ENCODE results near the gene MYO10. TPM values are rescaled to one million over a fixed set of nuclear protein-coding genes. Genes with fewer than 3 reads are reported as not detected.
"Not testable (repeated sequence)": the region's sequence is repeated elsewhere in the genome, so short reads cannot be mapped to it uniquely, and the experiment has no call there.

MYO10 gene
- total RNA-seq, 2 experiments from 2014 or later: not detected

DNA sequence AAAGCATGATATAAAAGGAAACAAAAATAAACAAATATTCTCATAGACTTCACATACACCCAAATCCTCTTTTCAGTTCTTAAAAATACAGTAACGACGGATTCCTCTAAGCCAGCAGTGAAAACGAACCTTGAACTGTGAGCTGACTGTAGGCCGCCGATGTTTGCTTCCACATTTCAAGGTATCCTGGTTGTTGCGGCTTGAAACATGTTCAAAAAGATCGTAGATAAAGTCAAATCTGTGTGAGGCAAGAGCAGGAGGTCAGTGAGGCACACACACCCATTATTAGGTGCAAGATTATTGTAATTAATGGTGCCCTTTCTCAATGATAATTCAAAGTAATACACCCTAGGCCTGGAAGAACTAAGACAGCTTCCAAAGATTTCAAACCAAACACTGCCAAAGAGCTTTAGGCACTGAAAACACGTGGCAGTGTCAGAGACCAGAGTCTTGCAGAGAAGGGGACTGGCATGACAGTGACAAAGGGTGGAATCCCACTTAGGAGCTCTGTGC lies 178.0 kb downstream of the MYO10 start:
- intact Hi-C loops (cut with DNase I, micrococcal nuclease): no loop called here
- H3K27ac Mint-ChIP-seq: peak overlapping the region; percentile 47
- Histone ChIP-seq H3K9me3 (ENCODE audit: control insufficient read depth in 1 of 2, insufficient read depth in 1 of 2, low read length in 2 of 2) (no peaks in the 10 kb centered on the region), H3K27me3 (ENCODE audit: control insufficient read depth in 1 of 2, insufficient read depth in 2 of 2, low read length in 2 of 2) (no peaks in the 10 kb centered on the region), H3K27ac (ENCODE audit: low read depth in 1 of 2, low read length in 2 of 2) (no peak overlapping the region), H3K36me3 (ENCODE audit: insufficient read depth, low read length) (no peaks in the 10 kb centered on the region), H3K4me3 (ENCODE audit: low read length) (no peak overlapping the region), H3K4me1 (ENCODE audit: insufficient read depth, low read length) (peaks cover 5% of the 10 kb centered on the region)
- H3K9me3 Mint-ChIP-seq: no peaks in the 10 kb centered on the region
- peaks cover 16% of the 10 kb centered on the region for H3K4me1 Mint-ChIP-seq (ENCODE audit: low read depth)
- H3K36me3 Mint-ChIP-seq (ENCODE audit: low read depth): no peaks in the 10 kb centered on the region
- DNase-seq: no peak
- ATAC-seq (ENCODE audit: poor library complexity): no peak
- ChIA-PET CTCF (no interaction called here), POLR2A (no interaction called here)
- no peak overlapping the region for H3K4me3 Mint-ChIP-seq
- H3K27me3 Mint-ChIP-seq: no peaks in the 10 kb centered on the region
- TF ChIP-seq, protein P1, sequence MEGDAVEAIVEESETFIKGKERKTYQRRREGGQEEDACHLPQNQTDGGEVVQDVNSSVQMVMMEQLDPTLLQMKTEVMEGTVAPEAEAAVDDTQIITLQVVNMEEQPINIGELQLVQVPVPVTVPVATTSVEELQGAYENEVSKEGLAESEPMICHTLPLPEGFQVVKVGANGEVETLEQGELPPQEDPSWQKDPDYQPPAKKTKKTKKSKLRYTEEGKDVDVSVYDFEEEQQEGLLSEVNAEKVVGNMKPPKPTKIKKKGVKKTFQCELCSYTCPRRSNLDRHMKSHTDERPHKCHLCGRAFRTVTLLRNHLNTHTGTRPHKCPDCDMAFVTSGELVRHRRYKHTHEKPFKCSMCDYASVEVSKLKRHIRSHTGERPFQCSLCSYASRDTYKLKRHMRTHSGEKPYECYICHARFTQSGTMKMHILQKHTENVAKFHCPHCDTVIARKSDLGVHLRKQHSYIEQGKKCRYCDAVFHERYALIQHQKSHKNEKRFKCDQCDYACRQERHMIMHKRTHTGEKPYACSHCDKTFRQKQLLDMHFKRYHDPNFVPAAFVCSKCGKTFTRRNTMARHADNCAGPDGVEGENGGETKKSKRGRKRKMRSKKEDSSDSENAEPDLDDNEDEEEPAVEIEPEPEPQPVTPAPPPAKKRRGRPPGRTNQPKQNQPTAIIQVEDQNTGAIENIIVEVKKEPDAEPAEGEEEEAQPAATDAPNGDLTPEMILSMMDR (IDR thresholded peaks at IDR 0.05): no peak

DNA sequence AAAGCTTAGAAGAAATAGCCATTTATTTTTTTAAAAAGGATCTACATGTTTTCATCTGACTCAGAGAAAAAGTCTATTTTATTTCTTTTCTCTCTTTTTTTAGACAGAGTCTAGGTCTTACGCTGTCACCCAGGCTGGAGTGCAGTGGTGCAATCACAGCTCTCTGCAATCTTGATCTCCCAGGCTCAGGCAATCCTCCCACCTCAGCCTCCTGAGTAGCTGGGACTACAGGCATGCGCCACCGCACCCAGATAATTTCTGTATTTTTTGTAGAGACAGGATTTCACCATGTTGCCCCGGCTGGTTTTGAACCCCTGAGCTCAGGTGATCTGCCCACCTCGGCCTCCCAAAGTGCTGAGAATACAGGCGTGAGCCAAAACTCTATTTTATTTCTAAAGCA lies 178.5 kb downstream of the MYO10 start:
- POLR2A ChIA-PET; CTCF ChIA-PET; H3K4me3 ChIP-seq (ENCODE audit: low read length); H3K9me3 ChIP-seq (ENCODE audit: control insufficient read depth in 1 of 2, insufficient read depth in 1 of 2, low read length in 2 of 2); H3K9me3 Mint-ChIP-seq; DNase-seq; ATAC-seq (ENCODE audit: poor library complexity); H3K36me3 Mint-ChIP-seq (ENCODE audit: low read depth); H3K27me3 ChIP-seq (ENCODE audit: control insufficient read depth in 1 of 2, insufficient read depth in 2 of 2, low read length in 2 of 2); H3K27ac Mint-ChIP-seq; H3K36me3 ChIP-seq (ENCODE audit: insufficient read depth, low read length); H3K27me3 Mint-ChIP-seq; H3K27ac ChIP-seq (ENCODE audit: low read depth in 1 of 2, low read length in 2 of 2); H3K4me3 Mint-ChIP-seq; intact Hi-C loops (cut with DNase I, micrococcal nuclease); H3K4me1 ChIP-seq (ENCODE audit: insufficient read depth, low read length): not testable (repeated sequence)
- H3K4me1 Mint-ChIP-seq (ENCODE audit: low read depth): peaks cover 16% of the 10 kb centered on the region

DNA sequence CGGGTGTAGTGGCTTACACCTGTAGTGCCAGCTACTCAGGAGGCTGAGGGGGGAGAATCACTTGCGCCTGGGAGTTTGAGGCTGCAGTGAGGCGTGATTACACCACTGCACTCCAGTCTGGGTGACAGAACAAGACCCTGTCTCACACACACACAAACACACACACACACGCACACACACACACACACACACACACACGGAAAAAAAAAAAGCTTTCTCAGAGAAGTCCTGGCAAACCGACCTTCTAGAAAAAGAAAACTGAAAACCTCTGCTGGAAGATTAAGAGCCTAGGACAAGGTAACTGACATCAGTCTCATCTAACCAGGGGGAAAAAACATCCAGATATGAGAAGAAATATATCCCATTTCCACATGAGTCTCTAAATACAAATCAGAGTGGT lies 178.9 kb downstream of the MYO10 start:
- Histone ChIP-seq H3K36me3 (ENCODE audit: insufficient read depth, low read length) (no peaks in the 10 kb centered on the region), H3K9me3 (ENCODE audit: control insufficient read depth in 1 of 2, insufficient read depth in 1 of 2, low read length in 2 of 2) (no peaks in the 10 kb centered on the region), H3K4me3 (ENCODE audit: low read length) (no peak overlapping the region), H3K27me3 (ENCODE audit: control insufficient read depth in 1 of 2, insufficient read depth in 2 of 2, low read length in 2 of 2) (no peaks in the 10 kb centered on the region), H3K4me1 (ENCODE audit: insufficient read depth, low read length) (peaks cover 5% of the 10 kb centered on the region), H3K27ac (ENCODE audit: low read depth in 1 of 2, low read length in 2 of 2) (no peak overlapping the region)
- ATAC-seq (ENCODE audit: poor library complexity) (no peak), DNase-seq (no peak)
- ChIA-PET CTCF (no interaction called here), POLR2A (no interaction called here)
- Mint-ChIP-seq H3K4me1 (ENCODE audit: low read depth) (peaks cover 16% of the 10 kb centered on the region), H3K27ac (no peak overlapping the region), H3K4me3 (no peak overlapping the region), H3K9me3 (no peaks in the 10 kb centered on the region), H3K36me3 (ENCODE audit: low read depth) (no peaks in the 10 kb centered on the region), H3K27me3 (no peaks in the 10 kb centered on the region)
- intact Hi-C loops (cut with DNase I, micrococcal nuclease): no loop called here
- TF ChIP-seq, protein P1 (IDR thresholded peaks at IDR 0.05): no peak

DNA sequence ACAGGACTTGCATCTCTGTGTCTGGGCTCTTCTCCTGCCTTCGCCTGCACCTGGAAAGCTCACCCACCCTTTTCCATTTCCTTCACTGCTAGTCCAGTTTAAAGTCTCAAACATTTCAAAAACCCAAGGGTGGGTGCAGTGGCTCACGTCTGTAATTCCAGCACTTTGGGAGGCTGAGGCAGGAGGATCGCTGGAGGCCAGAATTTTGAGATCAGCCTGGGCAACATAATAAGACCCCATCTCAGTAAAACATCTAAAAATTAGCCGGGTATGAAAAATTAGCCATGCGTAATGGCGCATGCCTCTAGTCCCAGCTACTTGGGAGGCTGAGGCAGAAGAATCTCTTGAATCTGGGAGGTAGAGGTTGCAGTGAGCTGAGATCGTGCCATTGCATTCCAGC lies 179.4 kb downstream of the MYO10 start:
- H3K9me3 Mint-ChIP-seq: no peaks in the 10 kb centered on the region
- peaks cover 16% of the 10 kb centered on the region for H3K4me1 Mint-ChIP-seq (ENCODE audit: low read depth)
- ChIA-PET CTCF (no interaction called here), POLR2A (no interaction called here)
- peaks cover 5% of the 10 kb centered on the region for H3K4me1 ChIP-seq (ENCODE audit: insufficient read depth, low read length)
- no peak for ATAC-seq (ENCODE audit: poor library complexity)
- H3K27ac Mint-ChIP-seq: no peak overlapping the region
- no peaks in the 10 kb centered on the region for H3K27me3 Mint-ChIP-seq
- H3K4me3 ChIP-seq (ENCODE audit: low read length): no peak overlapping the region
- H3K9me3 ChIP-seq (ENCODE audit: control insufficient read depth in 1 of 2, insufficient read depth in 1 of 2, low read length in 2 of 2): no peaks in the 10 kb centered on the region
- intact Hi-C loops (cut with DNase I, micrococcal nuclease): no loop called here
- no peak overlapping the region for H3K27ac ChIP-seq (ENCODE audit: low read depth in 1 of 2, low read length in 2 of 2)
- no peaks in the 10 kb centered on the region for H3K36me3 Mint-ChIP-seq (ENCODE audit: low read depth)
- no peak overlapping the region for H3K4me3 Mint-ChIP-seq
- H3K36me3 ChIP-seq (ENCODE audit: insufficient read depth, low read length): no peaks in the 10 kb centered on the region
- no peak for DNase-seq
- H3K27me3 ChIP-seq (ENCODE audit: control insufficient read depth in 1 of 2, insufficient read depth in 2 of 2, low read length in 2 of 2): no peaks in the 10 kb centered on the region
- TF ChIP-seq, protein P1 (IDR thresholded peaks at IDR 0.05): no peak

Data from CD4-positive, alpha-beta T cell (primary cell).